22Rv1 (cell line): ENCODE measurements around the gene RAD51B.

Source experiments
- ZFX ChIP-seq: fragments of 450-650 bp; IDR thresholded peaks from 2 replicates; pipeline ENCODE4 v1.6.1; 2017; ENCODE audit warnings: antibody characterized with exemption, borderline replicate concordance
- TF ChIP-seq, protein P1 (sequence below): fragments of 450-650 bp; IDR thresholded peaks from 2 replicates; pipeline ENCODE4 v1.5.1; 2017; ENCODE audit warnings: mild to moderate bottlenecking

DNA sequence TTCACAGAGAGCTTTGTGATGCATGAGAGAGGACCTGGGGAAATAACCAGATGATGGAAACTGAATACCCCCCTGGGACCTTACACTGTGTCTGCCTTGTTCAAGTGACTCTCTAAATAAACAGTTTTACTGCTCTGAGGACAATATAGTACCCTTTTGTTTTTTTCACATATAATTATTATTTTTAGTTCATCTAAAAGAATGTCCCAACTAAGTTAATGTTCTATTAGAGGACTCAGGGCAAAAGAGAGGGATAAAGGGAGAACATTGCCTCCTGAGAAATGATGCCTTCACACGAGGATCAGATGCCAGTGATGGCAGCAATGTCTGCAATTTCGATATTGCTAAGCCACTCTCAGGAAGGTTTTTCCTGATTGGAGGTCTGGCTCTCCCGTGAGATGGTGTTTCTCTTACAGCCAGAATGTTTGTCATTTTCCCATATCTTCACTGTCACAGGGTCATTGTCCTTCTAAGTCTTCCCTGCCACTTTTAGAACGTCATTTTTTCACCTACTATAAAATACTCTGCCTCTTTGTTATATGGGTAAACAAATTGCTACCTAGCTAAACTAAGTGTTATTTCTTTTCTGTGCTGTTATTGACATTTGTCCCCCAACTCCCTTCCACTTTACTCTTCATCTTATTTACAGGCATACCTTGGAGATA, 201.6 kb downstream of the RAD51B start:
- TF ChIP-seq, protein P1, sequence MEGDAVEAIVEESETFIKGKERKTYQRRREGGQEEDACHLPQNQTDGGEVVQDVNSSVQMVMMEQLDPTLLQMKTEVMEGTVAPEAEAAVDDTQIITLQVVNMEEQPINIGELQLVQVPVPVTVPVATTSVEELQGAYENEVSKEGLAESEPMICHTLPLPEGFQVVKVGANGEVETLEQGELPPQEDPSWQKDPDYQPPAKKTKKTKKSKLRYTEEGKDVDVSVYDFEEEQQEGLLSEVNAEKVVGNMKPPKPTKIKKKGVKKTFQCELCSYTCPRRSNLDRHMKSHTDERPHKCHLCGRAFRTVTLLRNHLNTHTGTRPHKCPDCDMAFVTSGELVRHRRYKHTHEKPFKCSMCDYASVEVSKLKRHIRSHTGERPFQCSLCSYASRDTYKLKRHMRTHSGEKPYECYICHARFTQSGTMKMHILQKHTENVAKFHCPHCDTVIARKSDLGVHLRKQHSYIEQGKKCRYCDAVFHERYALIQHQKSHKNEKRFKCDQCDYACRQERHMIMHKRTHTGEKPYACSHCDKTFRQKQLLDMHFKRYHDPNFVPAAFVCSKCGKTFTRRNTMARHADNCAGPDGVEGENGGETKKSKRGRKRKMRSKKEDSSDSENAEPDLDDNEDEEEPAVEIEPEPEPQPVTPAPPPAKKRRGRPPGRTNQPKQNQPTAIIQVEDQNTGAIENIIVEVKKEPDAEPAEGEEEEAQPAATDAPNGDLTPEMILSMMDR, result no peak
- TF ChIP-seq ZFX, result no peak
